Thyroid gland (tissue), 4 donors: ENCODE measurements around the gene C1QTNF8.

ENCODE experiments used
- POLR2A ChIP-seq, 2 donors: fragments of 450-650 bp; IDR thresholded peaks; one replicate each; pipeline ENCODE4 v1.6.1; 2017; ENCODE audit warnings: antibody characterized with exemption in 2 of 2, mild to moderate bottlenecking in 2 of 2, moderate library complexity in 1 of 2
- TF ChIP-seq, protein P1 (sequence below), 6 experiments: fragments of 200-600 bp in 3 of 6; fragments of 450-650 bp in 3 of 6; sonication (generic) in 3 of 6; IDR thresholded peaks; one replicate each; pipeline ENCODE4 v1.5.1; 2016 to 2019; ENCODE audit warnings: antibody characterized with exemption in 6 of 6, mild to moderate bottlenecking in 2 of 6, inconsistent platforms in 1 of 6, moderate library complexity in 1 of 6

DNA sequence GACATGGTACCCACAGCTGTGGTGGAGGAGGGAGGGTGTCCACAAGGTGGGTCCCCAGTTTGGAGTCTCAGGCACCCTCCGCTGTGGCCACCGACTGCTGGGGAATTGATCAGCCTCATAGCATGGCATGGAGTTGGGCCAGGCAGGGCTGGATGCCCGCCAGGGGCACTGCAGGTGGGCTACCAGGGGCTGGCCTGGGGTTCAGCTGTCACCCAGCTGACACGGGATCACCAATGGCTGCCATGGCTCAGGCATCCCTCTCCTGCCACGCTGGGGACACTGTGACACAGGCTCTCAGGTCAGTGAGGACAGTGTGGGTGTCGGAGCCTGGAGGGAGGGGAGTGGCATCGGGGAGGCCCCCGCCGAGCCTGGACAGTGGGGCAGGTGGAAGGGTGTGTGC is 43.3 kb downstream of the C1QTNF8 start:
- TF ChIP-seq POLR2A (IDR thresholded peaks at IDR 0.05) = no peak
- TF ChIP-seq, protein P1, sequence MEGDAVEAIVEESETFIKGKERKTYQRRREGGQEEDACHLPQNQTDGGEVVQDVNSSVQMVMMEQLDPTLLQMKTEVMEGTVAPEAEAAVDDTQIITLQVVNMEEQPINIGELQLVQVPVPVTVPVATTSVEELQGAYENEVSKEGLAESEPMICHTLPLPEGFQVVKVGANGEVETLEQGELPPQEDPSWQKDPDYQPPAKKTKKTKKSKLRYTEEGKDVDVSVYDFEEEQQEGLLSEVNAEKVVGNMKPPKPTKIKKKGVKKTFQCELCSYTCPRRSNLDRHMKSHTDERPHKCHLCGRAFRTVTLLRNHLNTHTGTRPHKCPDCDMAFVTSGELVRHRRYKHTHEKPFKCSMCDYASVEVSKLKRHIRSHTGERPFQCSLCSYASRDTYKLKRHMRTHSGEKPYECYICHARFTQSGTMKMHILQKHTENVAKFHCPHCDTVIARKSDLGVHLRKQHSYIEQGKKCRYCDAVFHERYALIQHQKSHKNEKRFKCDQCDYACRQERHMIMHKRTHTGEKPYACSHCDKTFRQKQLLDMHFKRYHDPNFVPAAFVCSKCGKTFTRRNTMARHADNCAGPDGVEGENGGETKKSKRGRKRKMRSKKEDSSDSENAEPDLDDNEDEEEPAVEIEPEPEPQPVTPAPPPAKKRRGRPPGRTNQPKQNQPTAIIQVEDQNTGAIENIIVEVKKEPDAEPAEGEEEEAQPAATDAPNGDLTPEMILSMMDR (IDR thresholded peaks at IDR 0.05) = no peak
